GM19193 (cell line): ENCODE data around the gene PTF1A.

Source experiments
- POLR2A ChIP-seq: IDR thresholded peaks from 4 replicates; pipeline ENCODE4 v1.6.1; 2011; ENCODE audit not compliant: insufficient read depth, insufficient read length; ENCODE audit errors: extremely low read depth

The PTF1A gene

GRCh38 chr10:23191764-23192711, at the start of gene PTF1A:
Gene PTF1A (plus strand): TSS chr10:23192312. CDS start chr10:23192531, 219 bp downstream.
- TF ChIP-seq POLR2A, result no peak

DNA sequence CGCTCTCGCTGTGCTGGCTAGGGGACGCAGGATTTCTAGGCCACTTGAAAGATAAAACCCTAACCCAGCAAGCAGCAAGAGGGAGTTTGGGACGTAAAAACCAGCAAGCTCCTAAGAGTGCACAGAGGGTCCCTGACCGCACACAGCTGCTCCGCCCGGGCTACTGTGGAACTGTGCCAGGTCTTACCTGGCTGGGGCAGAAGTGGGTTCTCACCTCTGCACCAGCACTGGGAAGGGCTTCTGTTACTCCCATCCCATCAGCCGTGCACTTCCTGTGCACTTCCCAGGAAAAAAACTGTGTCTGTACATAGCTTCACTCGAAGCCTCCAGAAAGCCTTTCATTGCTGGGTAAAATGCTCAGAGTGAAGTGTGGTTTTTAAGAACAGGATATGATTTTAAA, 45.9 kb upstream of the PTF1A start:
- no peak for TF ChIP-seq POLR2A

- TF ChIP-seq POLR2A, result no peak
These were observed 45.1 kb upstream of the PTF1A start for GRCh38 chr10:23147035-23147434.

DNA sequence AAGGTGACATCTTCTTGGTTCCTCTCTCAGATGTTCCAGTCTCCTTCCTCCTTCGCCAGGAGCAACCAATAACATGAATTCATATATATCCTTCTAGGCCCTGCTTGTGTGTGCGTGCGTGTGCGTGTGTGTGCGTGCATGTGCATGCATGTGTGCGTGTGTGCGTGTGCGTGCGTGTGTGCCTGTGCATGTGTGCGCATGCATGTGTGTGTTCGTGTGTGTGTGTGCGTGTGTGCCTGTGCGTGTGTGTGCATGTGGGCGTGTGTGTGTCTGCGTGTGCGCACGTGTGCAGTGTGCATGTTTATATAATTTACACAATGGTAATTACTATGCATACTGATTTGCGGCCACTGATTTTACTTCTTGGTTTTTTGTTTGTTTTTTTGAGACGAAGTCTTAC, 43.9 kb upstream of the PTF1A start:
- TF ChIP-seq POLR2A, result no peak

GRCh38 chr10:23150091-23150490, 42.0 kb upstream of the PTF1A start:
- TF ChIP-seq POLR2A, result no peak

DNA sequence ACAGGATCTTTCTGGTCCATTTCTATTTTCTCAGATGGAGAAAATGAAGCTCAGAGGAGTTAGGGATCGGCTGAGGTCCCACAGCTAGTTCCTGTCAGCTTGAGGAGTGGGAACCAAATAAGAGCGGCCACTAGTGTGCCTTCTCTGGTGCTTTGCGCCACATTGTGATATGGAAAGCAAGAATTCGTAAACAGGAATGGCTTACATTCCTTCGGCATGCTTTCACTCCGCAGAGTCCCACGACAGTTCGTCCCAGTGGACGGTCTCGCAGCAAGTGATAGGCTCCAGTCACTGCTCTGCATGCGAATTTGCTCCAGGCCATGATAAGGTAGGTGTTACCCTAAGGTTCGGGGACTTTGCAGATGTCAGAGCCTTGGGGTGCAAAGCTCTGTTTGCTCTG, 41.5 kb upstream of the PTF1A start:
- no peak for TF ChIP-seq POLR2A

- no peak for TF ChIP-seq POLR2A
These were observed 41.0 kb upstream of the PTF1A start for GRCh38 chr10:23151071-23151470.

GRCh38 chr10:23155169-23155568, 36.9 kb upstream of the PTF1A start:
- TF ChIP-seq POLR2A, result no peak

DNA sequence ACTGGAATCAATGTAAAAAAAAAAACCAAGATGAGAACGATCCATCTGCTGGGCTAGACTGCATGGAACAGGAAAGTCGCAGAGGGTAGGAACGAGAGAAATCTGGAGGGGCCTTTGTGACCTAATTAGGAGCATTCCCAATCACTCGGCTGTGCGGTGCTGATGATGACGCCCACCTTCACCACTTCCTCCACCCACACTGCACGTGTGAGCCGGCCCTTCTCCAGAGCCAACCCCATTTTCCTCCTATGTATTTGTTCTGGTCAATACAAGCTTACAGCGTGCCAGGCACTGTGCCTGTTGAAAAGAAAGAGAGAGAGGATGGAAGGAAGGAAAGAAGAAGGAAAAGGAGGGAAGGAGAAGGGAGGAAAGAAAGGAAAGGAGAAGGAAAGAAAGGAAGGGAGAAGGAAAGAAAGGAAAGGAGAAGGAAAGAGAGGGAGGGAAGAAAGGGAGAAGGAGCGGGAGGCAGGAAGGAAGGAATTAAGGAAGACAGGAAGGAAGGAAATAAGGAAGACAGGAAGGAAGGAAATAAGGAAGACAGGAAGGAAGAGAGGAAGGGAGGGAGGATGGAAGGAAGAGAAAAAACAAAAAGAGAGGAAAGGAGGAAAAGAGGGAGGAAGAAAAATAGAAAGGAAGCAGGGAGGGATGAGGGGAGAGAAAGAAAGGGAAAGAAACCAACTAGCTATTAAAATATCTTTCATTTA, 35.5 kb upstream of the PTF1A start:
- TF ChIP-seq POLR2A, result no peak

- TF ChIP-seq POLR2A, result no peak
These were observed 34.9 kb upstream of the PTF1A start for GRCh38 chr10:23157239-23157681.

DNA sequence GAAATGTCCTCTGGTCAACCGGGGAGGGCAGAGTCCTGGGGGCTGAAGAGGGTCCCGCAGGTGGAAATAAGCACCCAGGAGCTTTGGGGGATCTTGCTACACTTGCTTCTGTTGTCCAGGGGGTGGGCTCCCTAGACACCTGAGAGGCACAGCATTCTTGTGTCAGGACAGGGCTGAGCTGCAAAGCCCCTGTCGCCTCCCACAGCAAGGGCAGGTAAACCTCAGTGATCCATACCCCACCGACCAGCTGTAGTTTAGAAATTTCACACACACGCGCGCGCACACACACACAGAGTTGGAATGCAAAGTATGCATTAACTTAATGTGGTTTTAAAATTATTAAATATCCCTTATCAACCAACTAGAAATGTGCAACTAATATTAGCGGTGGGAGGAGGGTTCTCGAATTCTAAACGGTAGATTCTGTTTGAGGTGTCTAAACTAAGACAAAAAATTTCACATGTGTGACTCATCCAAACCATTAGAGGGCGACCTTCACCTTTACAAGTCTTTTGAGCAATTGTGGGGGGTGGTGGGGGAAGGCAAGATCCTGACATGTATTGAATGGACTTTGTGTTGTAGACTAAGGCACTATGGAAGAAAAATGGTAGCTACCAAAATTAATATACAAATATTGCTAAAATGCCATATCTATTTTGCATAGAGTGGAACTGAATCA, 34.3 kb upstream of the PTF1A start:
- no peak for TF ChIP-seq POLR2A

DNA sequence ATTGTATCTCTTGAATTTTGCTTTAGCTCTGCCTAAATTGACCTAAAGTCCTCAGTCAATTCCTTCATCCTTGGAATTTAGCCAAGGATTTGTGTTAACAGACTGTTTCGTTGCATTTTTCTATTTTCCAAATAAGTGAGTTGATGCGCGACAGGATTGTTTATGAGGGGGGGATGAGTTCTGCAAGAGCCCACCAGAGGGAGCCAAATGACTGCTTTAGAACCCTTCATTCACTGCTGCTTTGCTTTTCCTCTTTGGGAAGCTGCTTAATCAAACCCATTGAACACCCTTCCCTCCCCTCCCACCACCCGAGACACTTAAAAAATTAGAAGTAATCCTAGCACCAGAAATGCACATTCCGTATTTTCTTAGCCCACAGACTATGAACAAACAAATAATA, 33.7 kb upstream of the PTF1A start:
- TF ChIP-seq POLR2A, result no peak

DNA sequence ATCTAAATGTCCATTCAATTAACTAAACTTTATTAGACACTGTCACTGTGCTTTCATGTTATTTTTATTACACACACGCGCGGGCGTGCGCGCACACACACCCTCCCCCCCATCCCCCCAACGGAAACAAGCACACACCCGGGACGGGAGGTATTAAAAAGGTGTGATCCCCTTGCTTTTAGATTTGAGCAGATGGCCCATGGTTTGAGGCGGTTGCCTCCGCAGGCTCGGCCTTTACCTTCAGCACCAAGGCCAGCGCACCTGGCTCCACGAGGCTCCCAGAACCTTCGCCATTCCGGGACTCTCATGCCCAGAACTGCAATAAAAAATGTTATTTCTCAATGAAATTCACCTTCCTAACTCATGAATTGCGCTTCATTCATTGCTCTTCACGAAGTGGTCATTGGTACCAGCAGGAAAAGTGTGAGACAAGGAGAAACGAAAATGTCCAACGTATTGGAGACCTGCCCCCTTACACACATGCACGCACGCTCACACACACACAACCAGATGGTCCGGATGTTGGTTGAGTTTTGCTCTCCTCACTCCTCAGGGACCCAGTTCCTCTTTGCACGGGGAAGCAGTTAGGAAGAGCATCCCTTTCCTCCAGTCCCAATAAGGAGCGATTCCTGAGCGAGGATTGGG, 20.8 kb upstream of the PTF1A start:
- no peak for TF ChIP-seq POLR2A

- no peak for TF ChIP-seq POLR2A
These were observed 19.5 kb upstream of the PTF1A start for GRCh38 chr10:23172429-23173213.
